ENCODE data around the gene FGD6.
"Not testable (repeated sequence)": the region's sequence is repeated elsewhere in the genome, so short reads cannot be mapped to it uniquely, and the experiment has no call there.

Gene FGD6

DNA sequence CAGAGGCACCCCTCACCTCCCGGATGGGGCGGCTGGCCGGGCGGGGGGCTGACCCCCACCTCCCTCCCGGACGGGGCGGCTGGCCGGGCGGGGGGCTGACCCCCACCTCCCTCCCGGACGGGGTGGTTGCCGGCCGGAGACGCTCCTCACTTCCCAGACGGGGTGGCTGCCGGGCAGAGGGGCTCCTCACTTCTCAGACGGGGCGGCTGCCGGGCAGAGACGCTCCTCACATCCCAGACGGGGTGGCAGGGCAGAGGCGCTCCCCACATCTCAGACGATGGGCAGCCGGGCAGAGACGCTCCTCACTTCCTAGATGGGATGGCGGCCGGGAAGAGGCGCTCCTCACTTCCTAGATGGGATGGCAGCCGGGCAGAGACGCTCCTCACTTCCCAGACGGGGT lies 18.4 kb upstream of the FGD6 start:
- DNase-seq (ENCODE audit: low read depth in 3 of 3, low spot score in 1 of 3), result not testable (repeated sequence)

DNA sequence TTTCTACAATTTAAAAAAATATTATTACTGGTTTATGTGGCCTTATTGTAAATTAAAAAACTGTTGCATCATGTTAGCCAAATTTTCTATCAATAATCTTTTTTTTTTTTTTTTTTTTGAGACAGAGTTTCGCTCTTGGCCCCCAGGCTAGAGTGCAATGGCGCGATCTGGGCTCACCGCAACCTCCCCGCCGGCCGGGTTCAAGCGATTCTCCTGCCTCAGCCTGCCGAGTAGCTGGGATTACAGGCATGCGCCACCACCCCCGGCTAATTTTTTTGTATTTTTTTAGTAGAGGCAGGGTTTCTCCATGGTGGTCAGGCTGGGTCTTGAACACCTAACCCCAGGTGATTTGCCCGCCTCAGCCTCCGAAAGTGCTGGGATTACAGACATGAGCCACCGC lies 16.9 kb upstream of the FGD6 start:
- DNase-seq (ENCODE audit: low read depth in 3 of 3, low spot score in 1 of 3), result not testable (repeated sequence)

DNA sequence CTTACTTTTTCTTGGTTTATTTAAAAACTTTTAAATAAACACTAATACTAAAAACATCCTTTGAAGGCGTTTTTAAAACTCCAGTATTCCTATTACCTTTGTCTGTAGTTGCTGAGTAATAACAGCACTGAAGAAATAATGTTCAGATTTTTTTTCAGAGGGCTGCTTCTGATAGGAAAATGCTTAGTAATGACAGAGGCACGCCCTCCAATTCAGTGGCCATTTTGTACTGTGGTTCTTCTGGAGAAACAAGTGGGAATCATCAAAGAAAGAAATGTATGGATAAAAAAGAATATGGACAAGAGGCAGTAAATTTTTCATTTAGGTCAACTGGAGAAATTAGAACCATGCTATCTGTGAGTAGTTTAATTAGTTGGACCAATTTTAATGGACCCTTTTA lies 13.9 kb upstream of the FGD6 start:
- no peak for DNase-seq (ENCODE audit: low read depth in 3 of 3, low spot score in 1 of 3)

DNA sequence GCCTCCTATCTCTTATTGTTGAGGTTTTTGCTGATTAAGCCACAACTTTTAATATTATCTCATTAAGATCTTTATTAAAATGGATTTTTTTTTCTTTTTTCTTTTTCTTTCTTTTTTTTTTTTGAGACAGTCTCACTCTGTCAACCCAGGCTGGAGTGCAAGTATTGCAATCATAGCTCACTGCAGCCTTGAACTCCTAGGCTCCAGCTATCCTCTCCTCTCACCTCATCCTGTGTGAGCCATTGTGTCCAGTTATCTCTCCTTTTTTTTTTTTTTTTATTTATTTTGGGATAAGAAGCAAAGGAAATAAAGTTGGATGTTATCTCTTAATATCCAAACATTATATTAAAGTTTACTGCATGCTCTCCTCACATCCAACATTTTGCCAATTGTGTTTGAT lies 13.0 kb upstream of the FGD6 start:
- no peak for DNase-seq (ENCODE audit: low read depth in 3 of 3, low spot score in 1 of 3)

DNA sequence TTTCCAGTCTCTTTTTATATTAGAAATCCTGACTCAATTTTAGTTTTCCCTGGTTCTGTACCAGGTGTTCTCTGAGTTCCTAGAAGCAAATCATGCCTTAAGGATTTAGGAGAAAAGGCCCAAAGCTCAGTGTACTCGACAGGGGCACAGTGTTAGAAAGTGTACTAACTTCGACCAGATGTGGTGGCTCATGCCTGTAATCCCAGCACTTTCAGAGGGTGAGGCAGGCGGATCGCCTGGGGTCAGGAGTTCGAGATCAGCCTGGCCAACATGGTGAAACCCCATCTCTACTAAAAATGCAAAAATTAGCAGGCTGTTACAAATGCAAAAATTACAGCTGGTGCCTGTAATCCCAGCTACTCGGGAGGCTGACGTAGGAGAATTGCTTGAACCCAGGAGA lies 12.4 kb upstream of the FGD6 start:
- no peak for DNase-seq (ENCODE audit: low read depth in 3 of 3, low spot score in 1 of 3)

DNA sequence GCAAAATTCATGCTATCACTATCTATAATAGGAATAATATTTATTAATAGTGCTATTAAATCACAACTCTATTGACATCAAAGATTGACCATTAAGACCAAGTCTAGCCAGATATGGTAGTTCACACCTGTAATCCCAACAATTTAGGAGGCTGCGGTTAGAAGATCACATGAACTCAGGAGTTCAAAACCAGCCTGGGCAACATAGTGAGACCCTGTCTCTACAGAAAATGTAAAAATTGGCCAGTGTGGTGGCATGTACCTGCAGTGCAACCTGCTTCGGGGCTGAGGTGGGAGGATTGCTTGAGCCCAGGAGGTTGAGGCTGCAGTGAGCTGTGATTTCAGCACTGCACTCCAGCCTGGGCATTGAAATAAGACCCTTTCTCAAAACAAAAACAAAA lies 11.3 kb upstream of the FGD6 start:
- no peak for DNase-seq (ENCODE audit: low read depth in 3 of 3, low spot score in 1 of 3)

DNA sequence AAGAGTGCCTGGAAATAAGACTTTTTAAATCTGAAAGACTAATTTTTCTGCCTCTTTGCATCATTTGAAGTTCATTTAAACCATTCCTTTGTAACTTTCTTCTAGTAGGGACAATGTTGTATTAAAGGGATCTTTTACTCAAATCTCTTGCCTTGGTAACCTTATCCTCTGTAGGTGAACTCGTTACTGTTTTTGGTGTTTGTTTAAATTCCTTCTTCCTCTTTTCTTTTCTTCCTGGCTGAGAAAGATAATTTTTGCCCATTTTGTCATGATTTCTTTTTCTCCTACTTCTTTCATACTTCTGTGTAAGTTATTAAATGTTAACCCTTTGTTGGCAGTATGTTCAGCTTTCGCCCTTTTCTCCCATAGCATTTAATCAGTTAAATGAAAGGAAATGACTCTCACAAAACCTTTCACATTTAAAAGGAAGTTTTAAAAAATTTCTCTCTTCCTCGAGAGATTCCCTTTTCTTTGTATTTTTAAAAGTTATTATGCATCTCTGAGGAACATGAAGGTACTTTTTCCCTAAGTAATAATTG lies 10.6 kb upstream of the FGD6 start:
- no peak for DNase-seq (ENCODE audit: low read depth in 3 of 3, low spot score in 1 of 3)

DNA sequence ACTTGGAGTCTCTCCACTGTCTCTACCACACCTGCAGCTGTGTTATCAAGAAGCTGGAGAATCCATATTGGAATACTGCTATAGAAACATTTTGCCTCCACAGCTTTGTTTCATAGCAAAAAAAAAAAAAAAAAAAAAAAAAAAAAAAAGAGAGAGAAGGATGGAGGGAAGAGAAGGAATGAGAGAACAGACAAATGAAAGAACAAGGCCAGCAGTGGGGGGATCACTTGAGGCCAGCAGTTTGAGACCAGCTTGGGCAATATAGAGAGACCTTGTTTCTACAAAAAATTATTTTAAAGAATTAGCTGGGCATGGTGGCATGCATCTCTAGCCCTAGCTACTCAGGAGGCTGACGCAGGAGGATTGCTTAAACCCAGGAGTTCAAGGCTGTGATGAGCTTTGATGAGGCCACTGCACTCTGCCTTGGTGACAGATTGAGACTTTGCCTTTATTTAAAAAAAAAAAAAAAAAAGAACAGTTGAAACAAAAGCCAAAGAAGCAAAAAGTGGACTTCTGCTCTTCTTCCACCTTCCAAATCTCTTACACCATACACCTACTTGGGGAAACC lies 8.5 kb upstream of the FGD6 start:
- no peak for DNase-seq (ENCODE audit: low read depth in 3 of 3, low spot score in 1 of 3)

DNA sequence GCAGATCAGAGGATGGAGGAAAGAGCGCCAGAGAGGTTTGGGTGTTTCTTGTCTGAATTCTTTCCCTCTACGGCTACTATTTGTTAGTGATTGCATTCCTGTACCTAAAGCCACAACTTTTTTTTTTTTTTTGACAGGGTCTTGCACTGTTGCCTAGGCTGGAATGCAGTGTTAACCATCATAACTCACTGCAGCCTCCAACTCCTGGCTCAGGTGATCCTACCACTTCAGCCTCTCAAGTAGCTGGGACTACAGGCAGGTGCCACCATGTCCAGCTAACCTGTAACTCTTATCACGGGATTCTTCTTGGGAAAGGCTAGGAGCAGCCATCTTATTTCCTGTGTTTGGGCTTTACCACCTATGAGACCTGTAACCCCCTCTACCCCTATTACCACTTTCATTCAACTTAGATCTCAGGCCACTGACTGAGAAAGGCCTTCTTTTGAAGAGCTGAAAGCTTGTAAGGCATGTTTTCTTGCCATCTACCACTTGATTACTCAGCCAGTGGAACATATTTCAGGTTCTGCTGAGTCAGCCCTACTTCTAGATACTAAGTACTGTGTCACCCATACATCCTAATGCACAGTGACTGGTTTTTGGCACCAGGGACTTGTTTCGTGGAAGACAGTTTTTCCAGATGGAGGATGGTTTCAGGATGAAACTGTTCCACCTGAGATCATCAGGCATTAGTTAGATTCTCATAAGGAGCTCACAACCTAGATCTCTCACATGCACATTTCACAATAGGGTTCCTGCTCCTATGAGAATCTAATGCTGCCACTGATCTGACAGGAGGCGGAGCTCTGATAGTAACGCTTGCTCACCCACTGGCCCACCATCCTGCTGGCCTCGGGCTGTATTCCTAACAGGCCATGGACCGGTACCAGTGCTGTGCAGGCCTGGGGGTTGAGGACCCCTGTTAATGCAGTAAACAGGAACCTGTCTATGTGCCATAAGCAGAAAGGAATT lies 7.2 kb upstream of the FGD6 start:
- DNase-seq (ENCODE audit: low read depth in 3 of 3, low spot score in 1 of 3), result no peak

DNA sequence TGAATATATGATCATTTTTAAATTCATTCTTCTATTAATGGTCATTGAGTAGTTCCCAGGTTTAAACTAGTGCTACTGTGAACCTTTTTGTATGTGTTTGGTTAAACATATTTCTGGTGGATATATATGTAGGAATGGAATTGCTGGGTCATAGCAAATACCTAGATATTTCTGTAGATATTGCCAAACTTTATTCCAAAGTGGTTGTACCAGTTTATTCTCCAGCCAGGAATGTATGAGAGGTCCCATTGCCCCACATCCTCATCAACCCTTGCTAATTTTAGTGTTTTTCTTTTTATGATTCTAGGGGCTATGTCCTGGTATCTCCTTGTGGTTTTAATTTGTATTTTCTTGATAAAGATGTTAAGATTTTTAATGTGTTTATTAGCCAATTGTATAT lies 3.5 kb upstream of the FGD6 start:
- no peak for DNase-seq (ENCODE audit: low read depth in 3 of 3, low spot score in 1 of 3)

DNA sequence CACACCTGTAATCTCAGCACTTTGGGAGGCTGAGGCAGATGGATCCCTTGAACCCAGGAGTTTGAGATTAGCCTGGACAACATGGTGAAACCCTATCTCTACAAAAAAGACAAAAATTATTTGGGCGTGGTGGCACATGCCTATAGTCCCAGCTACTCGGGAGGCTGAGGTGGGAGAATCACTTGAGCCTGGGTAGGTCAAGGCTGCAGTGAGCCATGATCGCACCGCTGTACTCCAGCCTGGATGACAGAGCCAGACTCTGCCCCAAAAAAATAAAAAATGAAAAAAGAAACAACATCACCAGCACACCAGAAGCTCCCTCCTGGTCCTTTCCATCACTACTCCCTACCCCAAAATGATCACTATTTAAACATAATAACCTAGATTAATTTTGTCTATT lies 2.9 kb upstream of the FGD6 start:
- no peak for DNase-seq (ENCODE audit: low read depth in 3 of 3, low spot score in 1 of 3)

DNA sequence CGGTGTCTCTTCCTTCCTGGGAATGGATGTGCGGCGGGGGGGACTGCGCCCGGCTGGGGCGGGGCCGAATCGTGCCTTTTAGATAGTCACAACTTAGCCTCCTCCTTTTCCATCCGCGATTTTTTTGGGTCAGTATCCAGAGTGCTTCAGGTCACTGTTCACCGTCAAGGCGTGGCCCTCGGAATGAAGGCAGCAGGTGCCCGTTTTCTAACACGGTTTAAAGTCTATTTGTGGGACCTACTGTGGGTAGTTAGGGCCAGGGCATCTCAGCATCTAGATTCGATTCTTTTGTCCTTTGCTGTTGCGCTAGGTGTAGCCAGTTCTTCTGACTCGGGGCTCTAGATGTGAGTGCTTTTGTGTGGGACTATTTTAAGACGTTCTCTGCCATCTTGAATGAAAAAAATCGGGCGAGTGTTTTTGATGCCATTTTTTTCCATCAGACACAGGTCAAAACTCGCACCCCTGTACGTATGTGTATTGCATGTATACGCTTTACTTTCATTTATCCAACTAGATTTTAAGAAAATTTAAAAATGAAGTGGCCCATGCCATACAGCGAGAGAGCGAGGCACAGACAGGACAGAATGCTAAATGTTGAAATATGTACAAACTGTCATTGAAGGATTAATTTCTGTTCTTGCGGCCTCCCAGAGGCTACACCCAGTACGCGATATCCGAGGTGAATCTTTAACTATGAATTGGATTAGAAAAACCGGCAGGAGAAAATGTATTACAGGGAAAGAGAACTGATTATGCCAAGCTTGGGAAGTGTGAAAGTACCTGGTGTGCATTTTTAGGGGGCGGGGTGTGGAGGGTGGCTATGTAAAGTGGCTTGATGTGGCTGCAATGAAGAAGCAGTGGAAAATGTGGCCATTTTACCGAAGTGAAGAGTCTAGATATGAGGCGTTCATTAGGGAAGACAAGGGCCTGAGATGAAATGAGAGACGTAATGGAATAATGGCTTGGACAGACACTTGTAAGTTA lies 1.2 kb upstream of the FGD6 start:
- DNase-seq (ENCODE audit: low read depth in 3 of 3, low spot score in 1 of 3), result no peak

DNA sequence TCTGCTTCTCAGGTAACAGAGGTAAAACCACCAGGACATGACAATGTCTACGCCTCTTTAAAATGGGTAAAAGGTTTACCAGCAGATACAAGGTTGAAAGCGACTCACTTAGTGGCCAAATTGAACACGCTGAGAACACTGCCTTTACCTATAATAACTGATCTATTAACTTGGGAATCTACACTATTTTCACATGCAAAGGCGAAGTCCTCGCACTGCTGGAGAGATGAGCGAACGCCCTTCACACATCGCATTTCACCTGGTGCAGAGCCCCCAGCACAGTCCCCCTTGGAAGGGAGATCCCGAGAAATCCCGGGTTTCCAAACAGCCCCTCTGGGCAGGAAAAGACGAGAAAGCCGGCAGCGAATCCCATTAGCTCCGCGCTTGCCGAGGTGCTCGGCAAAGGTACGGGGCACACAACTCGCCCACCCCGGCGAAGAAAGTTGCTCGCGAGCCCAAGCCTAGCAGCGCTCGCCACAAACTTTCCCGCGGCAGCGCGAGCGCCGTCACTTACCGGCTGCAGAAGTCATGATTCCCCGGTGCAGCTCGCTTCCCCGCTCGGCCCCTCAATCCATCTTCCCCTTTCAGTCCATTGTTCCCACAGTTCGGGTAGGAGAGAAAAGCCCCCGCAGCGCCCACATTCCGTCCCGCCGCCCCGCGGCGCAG lies 423 bp downstream of the FGD6 start:
- no peak for DNase-seq (ENCODE audit: low read depth in 3 of 3, low spot score in 1 of 3)

DNA sequence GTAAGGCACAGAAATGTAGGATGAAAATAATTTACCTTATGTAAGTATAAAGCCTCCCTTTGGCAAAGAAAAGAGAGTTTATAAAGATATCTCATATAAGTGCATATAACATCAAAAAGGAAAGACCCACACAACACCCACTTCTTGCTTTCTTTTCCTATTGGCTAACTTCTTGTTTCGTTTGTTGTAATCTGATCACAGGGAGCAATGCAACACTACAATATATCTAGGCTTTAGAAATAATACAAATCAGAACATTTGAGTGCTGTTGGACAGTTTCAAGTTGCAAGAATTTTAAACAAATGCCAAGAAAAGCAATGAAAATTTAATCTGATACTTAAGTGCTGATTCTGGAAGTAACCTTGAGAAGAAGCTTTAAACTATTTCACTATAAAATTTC lies 1.3 kb downstream of the FGD6 start:
- no peak for DNase-seq (ENCODE audit: low read depth in 3 of 3, low spot score in 1 of 3)

DNA sequence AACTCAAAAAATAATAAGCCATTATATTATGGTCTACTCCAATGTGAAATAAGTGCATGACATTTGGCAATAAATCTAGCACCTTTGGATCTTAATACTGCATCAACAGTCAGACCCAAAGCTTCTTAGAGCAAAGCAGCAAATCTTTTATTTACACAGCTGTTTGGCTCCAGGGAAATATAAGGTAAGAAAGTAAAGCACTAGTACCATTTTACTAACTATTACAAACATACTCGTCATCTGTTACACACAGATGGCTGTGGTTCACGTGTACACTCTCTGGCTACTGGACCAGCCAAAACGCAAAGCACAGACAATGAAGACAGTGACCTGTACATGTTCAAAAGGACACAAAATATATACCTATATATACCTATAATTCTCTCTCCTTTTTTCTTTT lies 2.8 kb downstream of the FGD6 start:
- no peak for DNase-seq (ENCODE audit: low read depth in 3 of 3, low spot score in 1 of 3)

DNA sequence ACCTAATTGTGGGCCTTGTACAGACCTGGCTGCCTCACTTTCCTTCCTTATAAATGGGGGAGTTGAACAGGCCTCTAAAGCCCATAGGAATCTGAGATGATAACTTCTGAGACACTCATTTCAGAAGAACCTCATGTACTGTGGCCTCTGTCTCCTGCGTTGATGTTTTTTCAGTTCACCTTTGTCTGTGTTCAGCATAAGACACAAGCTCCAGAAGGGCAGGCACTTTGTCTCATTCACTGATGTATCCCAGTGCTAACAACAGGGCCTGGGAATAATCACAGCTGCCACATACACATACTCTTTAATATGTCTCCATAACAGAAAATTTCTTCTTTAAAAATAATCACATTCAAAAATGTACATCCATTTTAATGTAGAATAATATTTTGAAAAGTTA lies 3.3 kb downstream of the FGD6 start:
- no peak for DNase-seq (ENCODE audit: low read depth in 3 of 3, low spot score in 1 of 3)

DNA sequence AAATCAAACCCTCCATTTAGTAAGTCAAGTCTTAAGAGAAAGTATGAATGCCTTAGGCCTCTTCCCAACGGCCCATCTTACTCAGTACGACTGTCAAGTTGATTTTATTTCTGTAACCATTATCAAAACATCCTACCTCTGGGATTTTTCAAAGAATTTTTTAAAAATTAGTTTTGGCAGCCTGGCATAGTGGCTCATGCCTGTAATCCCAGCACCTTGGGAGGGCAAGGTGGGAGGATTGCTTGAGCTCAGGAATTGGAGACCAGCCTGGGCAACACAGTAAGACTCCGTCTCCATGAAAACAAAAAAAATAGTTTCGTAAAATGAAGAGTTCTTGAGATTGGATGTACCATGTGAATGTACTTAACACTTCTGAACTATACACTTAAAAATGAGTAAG lies 4.1 kb downstream of the FGD6 start:
- no peak for DNase-seq (ENCODE audit: low read depth in 3 of 3, low spot score in 1 of 3)

DNA sequence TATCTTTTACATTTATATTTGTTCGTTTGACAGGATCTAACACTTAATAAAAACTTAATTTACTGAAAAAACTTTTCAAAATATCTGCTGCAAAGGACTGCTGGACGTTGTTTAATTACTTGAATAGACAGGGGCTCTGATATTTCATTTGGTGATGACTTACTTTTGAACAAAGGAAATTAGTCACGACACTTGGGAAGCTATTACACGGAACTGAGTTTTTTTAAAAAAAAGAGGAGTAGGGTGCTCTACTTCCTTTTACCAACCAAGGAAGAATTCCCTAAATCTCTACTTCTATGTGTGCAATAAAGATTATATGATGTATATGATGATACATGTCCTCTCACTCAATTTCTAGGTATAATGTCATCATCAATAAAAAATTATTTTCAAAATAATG lies 4.7 kb downstream of the FGD6 start:
- no peak for DNase-seq (ENCODE audit: low read depth in 3 of 3, low spot score in 1 of 3)

DNA sequence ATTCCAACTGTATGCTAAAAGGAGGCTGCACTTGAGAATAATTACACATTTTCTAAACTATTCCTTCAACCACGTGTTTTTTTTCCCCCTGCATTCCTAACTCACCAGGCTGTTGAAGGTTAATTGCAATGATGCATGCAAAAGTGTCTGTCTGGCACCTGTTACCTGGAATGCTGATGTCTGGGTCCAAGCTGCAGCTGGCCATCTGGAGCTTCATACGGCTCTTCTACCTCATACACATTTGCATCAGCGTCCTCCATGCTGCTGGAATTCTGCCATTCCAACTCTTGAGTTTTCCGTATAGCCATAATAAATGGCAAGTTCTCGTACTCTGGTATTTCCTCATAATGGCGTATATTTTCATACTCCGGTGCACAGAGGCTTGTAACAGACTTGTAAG lies 8.6 kb downstream of the FGD6 start:
- no peak for DNase-seq (ENCODE audit: low read depth in 3 of 3, low spot score in 1 of 3)

DNA sequence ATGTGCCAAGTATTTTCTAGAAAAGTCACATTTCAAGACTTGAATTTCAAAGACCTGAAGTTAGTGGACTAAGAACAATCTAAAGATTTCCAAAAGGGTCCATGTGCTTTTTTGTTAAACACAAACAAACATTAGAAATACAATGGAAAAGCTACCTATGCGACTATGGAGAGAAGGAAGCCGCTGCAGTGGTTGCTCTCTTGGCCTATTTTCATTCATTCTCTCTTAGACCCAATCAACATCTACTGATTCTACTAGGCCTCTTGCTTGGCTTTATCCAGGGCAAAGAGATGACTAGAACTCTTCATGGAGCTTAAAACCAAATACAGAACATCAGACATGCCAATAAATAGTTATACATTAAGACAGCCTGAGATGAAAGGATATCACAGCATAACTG lies 9.9 kb downstream of the FGD6 start:
- DNase-seq (ENCODE audit: low read depth in 3 of 3, low spot score in 1 of 3), result no peak

DNA sequence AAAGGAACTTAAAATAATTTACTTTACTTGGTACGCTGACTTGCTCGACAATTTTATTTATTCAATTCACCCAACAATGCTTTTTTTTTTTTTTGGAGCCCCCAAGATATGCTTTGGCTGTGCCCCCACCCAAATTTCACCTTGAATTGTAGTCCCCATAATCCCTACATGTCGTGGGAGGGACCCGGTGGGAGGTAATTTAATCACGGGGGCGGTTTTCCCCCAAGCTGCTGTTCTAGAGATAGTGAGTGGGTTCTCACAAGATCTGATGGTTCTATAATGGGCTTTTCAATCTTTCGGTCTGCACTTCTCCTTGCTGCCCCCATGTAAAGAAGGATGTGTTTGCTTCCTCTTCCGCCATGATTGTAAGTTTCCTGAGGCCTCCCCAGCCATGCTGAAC lies 10.4 kb downstream of the FGD6 start:
- DNase-seq (ENCODE audit: low read depth in 3 of 3, low spot score in 1 of 3), result no peak
